ENCODE data around the gene SLC8B1. TPM values are rescaled to one million over a fixed set of nuclear protein-coding genes. Genes with fewer than 3 reads are reported as not detected.

The SLC8B1 gene
- total RNA-seq, 1 donor from 2014 or later = 22.4 TPM

DNA sequence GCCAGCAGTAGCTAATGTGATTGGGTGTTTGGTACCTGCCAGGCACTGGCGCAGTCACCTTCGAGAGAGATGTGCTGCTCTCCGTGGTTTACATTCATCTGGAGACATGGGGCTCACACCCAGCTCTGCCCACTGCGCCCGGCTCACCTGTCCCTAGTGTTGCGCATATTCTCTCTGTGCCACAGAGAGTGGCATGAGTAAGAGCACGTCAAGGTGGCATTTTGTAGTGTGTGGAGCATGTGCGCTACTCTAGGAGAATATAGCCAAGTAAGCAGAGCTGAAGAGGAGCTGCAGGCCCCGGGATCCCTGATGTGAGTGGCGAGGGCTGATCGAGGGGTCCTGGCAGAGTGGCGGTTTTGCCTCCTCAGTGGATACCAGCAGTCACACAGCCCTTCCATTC, 66.8 kb downstream of the SLC8B1 start:
- Mint-ChIP-seq H3K36me3 (ENCODE audit: low read depth) (peaks cover 75% of the 10 kb centered on the region), H3K27ac (no peak overlapping the region), H3K4me1 (no peaks in the 10 kb centered on the region), H3K9me3 (no peaks in the 10 kb centered on the region), H3K4me3 (no peak overlapping the region), H3K27me3 (no peaks in the 10 kb centered on the region)
- ChIA-PET CTCF (no interaction called here), POLR2A (no interaction called here)
- intact Hi-C loops (cut with micrococcal nuclease) = no loop called here
- no peak for DNase-seq
- no peak for ATAC-seq (ENCODE audit: low read depth)
- TF ChIP-seq CTCF (IDR thresholded peaks at IDR 0.05) = no peak

- no peak for ATAC-seq (ENCODE audit: low read depth)
- H3K27ac Mint-ChIP-seq = no peak overlapping the region
- ChIA-PET CTCF (no interaction called here), POLR2A (no interaction called here)
- H3K9me3 Mint-ChIP-seq = no peaks in the 10 kb centered on the region
- DNase-seq = no peak
- H3K4me3 Mint-ChIP-seq = no peak overlapping the region
- intact Hi-C loops (cut with micrococcal nuclease) = no loop called here
- H3K27me3 Mint-ChIP-seq = no peaks in the 10 kb centered on the region
- H3K36me3 Mint-ChIP-seq (ENCODE audit: low read depth) = peaks cover 73% of the 10 kb centered on the region
- no peak for TF ChIP-seq CTCF (IDR thresholded peaks at IDR 0.05)
- peaks cover under 1% of the 10 kb centered on the region for H3K4me1 Mint-ChIP-seq
Observed at GRCh38 chr12:113267621-113268020, 67.3 kb downstream of the SLC8B1 start.

GRCh38 chr12:113266106-113266895, 68.6 kb downstream of the SLC8B1 start:
- intact Hi-C loops (cut with micrococcal nuclease) = no loop called here
- ChIA-PET CTCF (no interaction called here), POLR2A (no interaction called here)
- H3K27me3 Mint-ChIP-seq = no peaks in the 10 kb centered on the region
- H3K4me3 Mint-ChIP-seq = no peak overlapping the region
- H3K9me3 Mint-ChIP-seq = no peaks in the 10 kb centered on the region
- peaks cover 10% of the 10 kb centered on the region for H3K4me1 Mint-ChIP-seq
- DNase-seq = no peak
- peaks cover 67% of the 10 kb centered on the region for H3K36me3 Mint-ChIP-seq (ENCODE audit: low read depth)
- H3K27ac Mint-ChIP-seq = no peak overlapping the region
- no peak for TF ChIP-seq CTCF (IDR thresholded peaks at IDR 0.05)
- no peak for ATAC-seq (ENCODE audit: low read depth)

DNA sequence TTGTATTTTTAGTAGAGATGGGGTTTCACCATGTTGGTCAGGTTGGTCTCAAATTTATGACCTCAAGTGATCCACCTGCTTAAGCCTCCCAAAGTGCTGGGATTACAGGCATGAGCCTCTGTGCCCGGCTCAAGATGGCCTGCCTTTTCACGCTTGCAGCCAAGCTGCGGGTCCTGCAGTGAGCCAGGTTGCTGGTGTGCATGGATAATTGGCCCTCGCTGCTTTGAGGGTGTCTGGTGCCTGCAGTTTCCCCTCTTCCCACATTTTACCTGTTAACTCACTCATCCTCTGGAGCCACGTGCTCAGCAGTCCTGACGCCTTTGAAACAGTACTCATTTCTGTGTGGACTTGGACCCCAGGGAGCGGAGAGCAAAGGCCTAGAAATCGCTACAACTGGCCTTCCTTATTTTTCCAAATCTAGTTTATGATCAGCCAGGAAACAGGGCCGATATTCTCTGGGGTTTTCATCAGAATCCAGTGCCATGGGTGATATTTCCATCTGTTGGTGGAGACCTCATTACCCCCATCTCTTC, 71.4 kb downstream of the SLC8B1 start:
- DNase-seq (no peak), ATAC-seq (ENCODE audit: low read depth) (no peak)
- H3K36me3 Mint-ChIP-seq (ENCODE audit: low read depth) = peaks cover 56% of the 10 kb centered on the region
- H3K27me3 Mint-ChIP-seq = no peaks in the 10 kb centered on the region
- no peak overlapping the region for H3K4me3 Mint-ChIP-seq
- peaks cover 26% of the 10 kb centered on the region for H3K4me1 Mint-ChIP-seq
- intact Hi-C loops (cut with micrococcal nuclease) = loop anchor here (2.0 kb wide), 1 partner anchor 67 kb away; no protein-coding TSS in a partner anchor
- H3K27ac Mint-ChIP-seq = no peak overlapping the region
- TF ChIP-seq CTCF (IDR thresholded peaks at IDR 0.05) = no peak
- CTCF ChIA-PET = no interaction called here
- POLR2A ChIA-PET = no interaction called here
- no peaks in the 10 kb centered on the region for H3K9me3 Mint-ChIP-seq

GRCh38 chr12:113262710-113263109, 72.2 kb downstream of the SLC8B1 start:
- Mint-ChIP-seq H3K4me1 (peaks cover 26% of the 10 kb centered on the region), H3K36me3 (ENCODE audit: low read depth) (peaks cover 48% of the 10 kb centered on the region), H3K27me3 (no peaks in the 10 kb centered on the region), H3K27ac (no peak overlapping the region), H3K9me3 (no peaks in the 10 kb centered on the region), H3K4me3 (no peak overlapping the region)
- DNase-seq (no peak), ATAC-seq (ENCODE audit: low read depth) (no peak)
- CTCF ChIA-PET = no interaction called here
- intact Hi-C loops (cut with micrococcal nuclease) = loop anchor here (2.0 kb wide), 1 partner anchor 66 kb away; no protein-coding TSS in a partner anchor
- POLR2A ChIA-PET = no interaction called here
- TF ChIP-seq CTCF (IDR thresholded peaks at IDR 0.05) = no peak

All from activated B cell treated with CpG ODN at 0.5 μM for 24 hours (primary cell).